Epithelial cell of esophagus (primary cell): ENCODE results near the gene HLA-DRA.
"Not testable (repeated sequence)": the region's sequence is repeated elsewhere in the genome, so short reads cannot be mapped to it uniquely, and the experiment has no call there.

Source experiments
- DNase-seq: peaks from one replicate; pipeline ENCODE4 v3.0.0; 2010; ENCODE audit warnings: low read depth
- H3K4me3 ChIP-seq: 2 replicates; pipeline ENCODE4 v1.5.1; 2011; ENCODE audit warnings: mild to moderate bottlenecking, low read length, control low read depth
- CTCF ChIP-seq: IDR thresholded peaks from 2 replicates; pipeline ENCODE4 v1.5.1; 2011; ENCODE audit warnings: low read depth, mild to moderate bottlenecking, low read length, control low read depth, inconsistent platforms; ENCODE audit not compliant: insufficient read depth; ENCODE audit errors: missing control alignments

The HLA-DRA gene

GRCh38 chr6:32427934-32428474 is 11.7 kb upstream of the HLA-DRA start:
- DNase-seq: no peak
- no peak overlapping the region for H3K4me3 ChIP-seq

GRCh38 chr6:32430179-32430578 is 9.5 kb upstream of the HLA-DRA start:
- H3K4me3 ChIP-seq: no peak overlapping the region
- no peak for TF ChIP-seq CTCF
- no peak for DNase-seq

More at GRCh38 chr6:32427934-32428474, 11.7 kb upstream of the HLA-DRA start:
- no peak for TF ChIP-seq CTCF

GRCh38 chr6:32431142-32431541 is 8.5 kb upstream of the HLA-DRA start:
- TF ChIP-seq CTCF: no peak
- no peak for DNase-seq
- H3K4me3 ChIP-seq: no peak overlapping the region

DNA sequence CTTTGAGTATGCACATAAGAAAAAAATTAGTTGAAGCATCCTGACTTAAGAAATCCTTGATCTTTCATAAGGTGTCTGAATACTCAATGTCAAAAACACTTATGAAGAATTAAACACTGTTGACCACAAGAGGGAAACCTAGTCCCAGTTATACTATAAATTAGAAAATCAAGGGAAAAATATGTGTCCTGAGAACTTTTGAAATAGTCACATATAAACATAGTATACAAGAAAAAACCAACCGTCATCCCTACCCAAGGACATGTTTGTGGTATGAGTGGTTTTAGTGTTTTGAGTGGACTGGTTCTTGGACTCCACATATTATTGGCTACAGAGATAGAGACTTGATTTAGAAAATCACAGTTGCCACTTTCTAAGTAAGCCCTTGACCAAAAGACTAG is 7.6 kb upstream of the HLA-DRA start:
- peak; percentile 19 for TF ChIP-seq CTCF
- peak; percentile 46 for DNase-seq
- no peak overlapping the region for H3K4me3 ChIP-seq

- not testable (repeated sequence) for H3K4me3 ChIP-seq, DNase-seq
Measured at GRCh38 chr6:32433950-32434349, 5.7 kb upstream of the HLA-DRA start.

GRCh38 chr6:32436186-32436585 is 3.5 kb upstream of the HLA-DRA start:
- H3K4me3 ChIP-seq: no peak overlapping the region
- TF ChIP-seq CTCF: no peak

GRCh38 chr6:32436995-32437836 is 2.5 kb upstream of the HLA-DRA start:
- H3K4me3 ChIP-seq: no peak overlapping the region
- peak; percentile 20 for DNase-seq
- no peak for TF ChIP-seq CTCF

More at GRCh38 chr6:32436186-32436585, 3.5 kb upstream of the HLA-DRA start:
- DNase-seq: no peak
